ENCODE data around the gene USP16. TPM values are rescaled to one million over a fixed set of nuclear protein-coding genes. Genes with fewer than 3 reads are reported as not detected.
"Not testable (repeated sequence)": the region's sequence is repeated elsewhere in the genome, so short reads cannot be mapped to it uniquely, and the experiment has no call there.

The USP16 gene
- 55.3 TPM for total RNA-seq
- 29.6 TPM for polyA plus RNA-seq

DNA sequence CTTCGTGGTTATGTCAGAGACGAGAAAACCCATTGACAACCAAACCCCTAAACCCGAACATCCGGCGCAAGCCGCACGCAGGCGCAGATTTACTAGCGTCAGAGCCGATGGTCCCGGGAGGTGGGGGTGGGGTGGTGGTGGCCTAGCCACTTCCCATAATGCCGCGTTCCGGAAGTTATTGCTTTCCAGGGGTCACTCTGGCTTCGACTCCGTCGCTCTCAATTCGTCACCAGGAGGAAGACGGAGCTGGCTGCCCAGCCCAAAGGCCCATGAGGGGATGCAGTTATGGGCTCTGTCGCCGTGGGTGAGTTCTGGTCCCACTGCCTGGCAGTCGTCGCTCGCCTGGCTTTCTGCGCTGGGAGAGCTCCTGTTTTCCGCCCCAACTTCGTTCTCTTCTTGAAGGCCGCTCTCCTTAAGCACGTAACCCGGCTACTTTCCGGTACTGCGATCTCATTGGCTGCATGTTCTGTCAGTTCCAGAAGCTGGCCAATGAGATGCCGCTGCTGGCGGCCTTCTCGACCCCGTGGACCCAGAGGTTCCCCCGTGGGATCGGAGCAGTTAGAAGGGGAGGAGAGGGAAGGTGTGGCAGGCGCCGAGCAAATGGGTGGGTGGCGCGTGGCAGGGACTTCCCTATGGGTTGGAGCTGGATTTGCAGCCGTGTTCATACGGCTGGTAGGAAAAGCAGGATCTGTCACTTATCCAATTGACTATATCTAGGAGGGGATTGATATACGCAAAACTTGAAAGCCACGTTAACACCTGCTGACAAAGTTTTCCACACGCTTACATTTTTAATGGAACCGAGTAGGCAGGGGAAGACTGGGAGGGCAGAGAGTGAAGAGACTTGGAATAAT, at the start of gene USP16:
USP16 (plus strand) TSS at position 195 of the 854 bp plus-strand sequence. CDS start 3,246 bp downstream, outside the sequence.
- no peaks in the 10 kb centered on the region for H3K36me3 ChIP-seq (ENCODE audit: insufficient read depth)
- under 1% methylated on average over 48 of the region's 48 CpGs for WGBS
- no peaks in the 10 kb centered on the region for H3K4me1 ChIP-seq (ENCODE audit: insufficient read depth)
- DNase-seq (ENCODE audit: extremely low spot score), result peak; percentile 93
- H3K4me3 ChIP-seq (ENCODE audit: low read depth, low read length), result peak within 1 kb of the TSS; percentile 52
- H3K27ac ChIP-seq (ENCODE audit: low read depth), result peak within 1 kb of the TSS; percentile 99

DNA sequence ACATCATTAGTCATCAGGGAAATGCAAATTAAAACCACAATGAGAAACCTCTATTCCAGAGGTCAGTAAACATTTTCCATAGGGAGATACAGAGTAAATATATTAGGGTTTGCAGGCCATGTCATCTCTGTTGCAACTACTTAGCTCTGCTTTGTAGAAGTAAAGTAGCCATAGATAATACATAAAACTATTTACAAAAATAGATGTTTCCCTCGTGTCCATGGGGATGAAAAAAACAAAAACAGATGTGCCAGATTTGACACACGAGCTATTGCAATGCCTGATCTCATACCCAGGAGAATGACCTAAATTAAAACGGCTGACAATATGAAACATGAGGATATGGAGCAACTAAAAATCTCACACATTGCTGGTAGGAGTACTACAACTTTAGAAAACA, 49.1 kb upstream of the USP16 start:
- Histone ChIP-seq H3K27ac (ENCODE audit: low read depth) (no peak overlapping the region), H3K36me3 (ENCODE audit: insufficient read depth) (peaks cover 3% of the 10 kb centered on the region), H3K4me1 (ENCODE audit: insufficient read depth) (no peaks in the 10 kb centered on the region), H3K4me3 (ENCODE audit: low read depth, low read length) (no peak overlapping the region)
- 45% methylated on average over 3 of the region's 3 CpGs for whole genome bisulfite sequencing
- DNase-seq (ENCODE audit: extremely low spot score), result no peak

DNA sequence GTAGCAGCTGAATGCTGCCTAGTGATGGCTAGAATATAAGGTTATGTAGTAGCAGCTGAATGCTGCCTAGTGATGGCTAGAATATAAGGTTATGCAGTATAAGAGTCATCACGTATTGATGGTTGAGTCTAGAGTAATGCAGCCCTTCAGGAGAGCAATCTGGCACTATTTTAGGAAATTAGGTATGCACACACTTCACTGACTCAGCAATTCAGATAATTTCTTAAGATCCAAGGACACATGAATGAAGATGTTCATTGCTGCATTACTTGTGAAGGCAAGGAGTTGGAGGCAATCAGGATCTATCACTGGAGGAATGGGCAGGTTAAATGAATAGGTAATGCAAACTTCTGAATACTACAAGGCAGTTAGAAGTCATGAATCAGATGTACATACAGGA, 45.4 kb upstream of the USP16 start:
- WGBS, result 96% methylated on average over 1 of the region's 1 CpG

DNA sequence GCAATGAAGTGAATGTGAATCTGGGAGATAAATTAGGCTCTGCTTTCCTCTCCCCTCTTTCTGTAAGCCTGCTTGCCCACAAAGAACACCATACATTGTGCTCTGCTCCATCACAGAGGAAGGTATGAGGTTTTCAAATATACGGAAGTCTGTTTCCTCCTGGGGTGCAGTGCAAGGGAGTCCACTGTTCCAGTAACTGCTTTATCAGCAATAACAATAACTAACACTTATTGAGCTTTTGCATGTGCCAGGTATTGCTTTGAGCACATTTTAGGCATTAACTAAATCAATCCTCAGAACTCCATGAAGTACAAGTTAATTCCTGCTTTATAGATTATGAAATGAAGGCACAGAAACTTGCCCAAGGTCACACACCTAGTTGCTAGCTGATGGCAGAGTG, 41.8 kb upstream of the USP16 start:
- no peak overlapping the region for H3K27ac ChIP-seq (ENCODE audit: low read depth)
- peaks cover 9% of the 10 kb centered on the region for H3K36me3 ChIP-seq (ENCODE audit: insufficient read depth)
- WGBS, result 83% methylated on average over 1 of the region's 1 CpG
- DNase-seq (ENCODE audit: extremely low spot score), result no peak
- H3K4me3 ChIP-seq (ENCODE audit: low read depth, low read length), result no peak overlapping the region
- H3K4me1 ChIP-seq (ENCODE audit: insufficient read depth), result no peaks in the 10 kb centered on the region

More for the DNA sequence above, 45.4 kb upstream of the USP16 start:
- Histone ChIP-seq H3K36me3 (ENCODE audit: insufficient read depth) (peaks cover 9% of the 10 kb centered on the region), H3K27ac (ENCODE audit: low read depth) (no peak overlapping the region), H3K4me1 (ENCODE audit: insufficient read depth) (no peaks in the 10 kb centered on the region), H3K4me3 (ENCODE audit: low read depth, low read length) (no peak overlapping the region)
- DNase-seq (ENCODE audit: extremely low spot score), result no peak

DNA sequence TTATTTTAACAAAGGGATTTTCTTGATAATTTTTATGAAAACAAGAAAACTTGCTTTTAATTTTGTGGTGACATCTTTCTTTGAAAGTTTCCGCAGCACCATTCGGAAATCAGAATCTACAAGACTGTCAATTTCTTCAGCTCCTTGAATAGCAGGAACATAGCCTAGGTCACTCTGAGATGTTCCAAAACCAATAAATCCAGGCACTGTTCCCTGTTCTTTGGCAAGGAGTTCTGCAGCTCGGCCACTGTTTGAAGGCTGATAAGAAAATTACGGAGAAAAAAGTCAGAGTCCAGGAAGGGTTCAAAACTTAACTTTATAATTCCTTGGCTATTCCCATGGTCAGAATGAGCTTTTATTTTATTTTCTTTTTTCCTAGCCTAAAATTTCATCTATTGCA, 37.8 kb upstream of the USP16 start:
- Histone ChIP-seq H3K36me3 (ENCODE audit: insufficient read depth) (peaks cover 7% of the 10 kb centered on the region), H3K4me1 (ENCODE audit: insufficient read depth) (no peaks in the 10 kb centered on the region), H3K27ac (ENCODE audit: low read depth) (no peak overlapping the region), H3K4me3 (ENCODE audit: low read depth, low read length) (no peak overlapping the region)
- DNase-seq (ENCODE audit: extremely low spot score), result no peak
- WGBS, result 83% methylated on average over 4 of the region's 4 CpGs

DNA sequence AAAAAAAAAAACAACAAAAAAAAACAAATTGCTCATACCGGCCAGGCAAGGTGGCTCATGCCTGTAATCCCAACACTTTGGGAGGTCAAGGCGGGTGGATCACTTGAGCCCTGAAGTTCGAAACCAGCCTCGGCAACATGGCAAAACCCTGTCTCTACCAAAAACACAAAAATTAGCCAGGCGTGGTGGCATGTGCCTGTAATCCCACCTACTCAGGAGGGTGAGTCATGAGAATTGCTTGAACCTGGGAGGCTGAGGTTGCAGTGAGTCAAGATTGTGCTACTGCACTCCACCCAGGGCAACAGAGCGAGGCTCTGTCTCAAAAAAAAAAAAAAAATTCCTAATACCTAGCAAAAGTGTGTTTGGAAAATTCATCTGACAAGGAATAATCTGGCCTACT, 36.3 kb upstream of the USP16 start:
- not testable (repeated sequence) for H3K36me3 ChIP-seq (ENCODE audit: insufficient read depth); H3K4me1 ChIP-seq (ENCODE audit: insufficient read depth); H3K27ac ChIP-seq (ENCODE audit: low read depth); DNase-seq (ENCODE audit: extremely low spot score); H3K4me3 ChIP-seq (ENCODE audit: low read depth, low read length)
- 95% methylated on average over 6 of the region's 6 CpGs for WGBS

DNA sequence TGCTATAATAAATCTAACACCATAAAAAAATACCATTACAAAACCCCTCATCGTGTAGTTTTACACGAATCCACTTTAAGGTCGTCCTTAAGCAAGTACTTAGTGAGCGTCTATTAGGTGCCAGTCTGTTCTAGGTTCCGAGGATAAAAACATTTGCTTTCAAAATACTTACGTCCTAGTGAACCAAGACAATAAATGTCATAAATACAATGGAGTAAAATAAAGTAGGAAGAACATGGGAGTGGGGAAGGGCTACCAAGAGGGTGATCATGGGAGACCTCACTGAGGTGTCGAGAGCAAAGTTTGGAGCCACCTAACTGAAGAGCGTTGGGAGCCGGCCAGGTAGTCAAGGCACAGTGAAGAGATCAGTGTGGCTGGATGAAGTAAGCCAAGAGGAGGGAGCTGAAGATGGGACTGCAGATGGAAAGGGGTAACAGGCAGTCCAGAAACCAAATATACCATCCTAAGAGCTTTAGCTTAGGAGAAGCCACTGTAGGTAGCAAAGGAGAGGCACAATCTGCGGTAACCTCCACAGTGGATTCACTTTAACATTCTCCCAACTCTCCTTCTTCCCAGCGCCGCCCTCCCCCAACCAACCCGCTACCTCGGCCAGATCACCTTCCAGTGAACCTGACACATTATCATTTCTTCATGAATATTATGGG, 32.5 kb upstream of the USP16 start:
- Histone ChIP-seq H3K27ac (ENCODE audit: low read depth) (peak overlapping the region; percentile 71), H3K4me1 (ENCODE audit: insufficient read depth) (no peaks in the 10 kb centered on the region), H3K4me3 (ENCODE audit: low read depth, low read length) (peak overlapping the region; percentile 72), H3K36me3 (ENCODE audit: insufficient read depth) (no peaks in the 10 kb centered on the region)
- WGBS, result 5% methylated on average over 14 of the region's 14 CpGs
- DNase-seq (ENCODE audit: extremely low spot score), result no peak

DNA sequence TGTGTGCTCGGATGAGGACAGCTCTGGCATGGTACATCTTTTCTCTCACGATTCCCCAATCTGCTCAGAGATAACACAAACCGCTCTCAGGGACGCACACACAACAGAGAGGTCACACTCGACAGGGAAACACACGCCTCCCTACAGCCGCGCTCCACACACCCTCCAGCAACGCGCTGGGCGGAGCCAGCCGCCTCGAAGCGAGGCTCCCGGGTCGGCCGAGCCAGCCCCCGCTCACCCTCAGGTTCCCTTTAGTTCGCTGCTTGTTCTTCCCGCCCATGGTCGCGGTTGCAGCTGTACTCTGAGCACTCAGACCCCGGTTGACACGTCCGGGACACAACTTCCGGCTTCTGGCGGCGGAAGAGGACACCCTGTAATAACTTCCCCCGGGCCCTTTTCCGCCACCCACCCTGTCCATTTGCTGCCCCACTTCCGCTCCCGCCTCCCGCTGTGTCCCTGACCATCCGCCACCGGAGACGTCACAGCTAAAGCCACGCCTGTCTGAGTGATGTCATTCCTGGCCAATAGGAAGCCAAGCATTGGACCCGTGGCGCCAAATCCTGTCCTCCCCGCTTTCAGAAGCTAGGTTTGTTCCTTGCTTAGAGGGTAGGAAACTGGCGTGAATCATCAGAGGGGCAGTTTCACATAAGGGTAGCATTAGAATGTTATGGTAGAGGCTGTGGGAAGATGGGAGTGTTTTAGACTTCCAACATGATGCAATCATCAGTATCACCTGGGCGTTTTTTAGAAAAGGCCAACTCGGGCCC, 31.8 kb upstream of the USP16 start, which contains the start of gene LTN1:
LTN1 (minus strand) TSS at position 352 of the 767 bp plus-strand sequence; CDS start at position 280, 72 bp downstream.
- H3K36me3 ChIP-seq (ENCODE audit: insufficient read depth), result no peaks in the 10 kb centered on the region
- H3K4me3 ChIP-seq (ENCODE audit: low read depth, low read length), result peak within 1 kb of the TSS; percentile 72
- under 1% methylated on average over 43 of the region's 43 CpGs for WGBS
- peak; percentile 99 for DNase-seq (ENCODE audit: extremely low spot score)
- H3K27ac ChIP-seq (ENCODE audit: low read depth), result peak within 1 kb of the TSS; percentile 93
- H3K4me1 ChIP-seq (ENCODE audit: insufficient read depth), result no peaks in the 10 kb centered on the region

DNA sequence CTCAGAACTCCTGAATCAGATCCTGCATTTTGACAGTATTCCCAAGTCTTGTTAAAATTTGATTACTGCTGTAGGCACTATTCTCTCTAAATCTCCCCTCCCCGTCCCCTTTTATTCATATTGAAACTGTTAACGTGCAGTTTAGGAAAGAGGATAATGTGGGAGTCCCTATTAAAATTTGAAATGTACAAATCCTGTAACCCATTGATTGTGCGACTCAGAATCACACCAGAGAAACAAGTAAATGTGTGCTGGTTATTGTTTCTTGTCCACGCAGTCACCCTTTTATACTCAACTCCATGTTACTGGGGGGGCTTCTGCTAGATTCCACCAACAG, 31.2 kb upstream of the USP16 start:
- 31% methylated on average over 4 of the region's 4 CpGs for WGBS
- Histone ChIP-seq H3K27ac (ENCODE audit: low read depth) (peak overlapping the region; percentile 93), H3K36me3 (ENCODE audit: insufficient read depth) (no peaks in the 10 kb centered on the region), H3K4me3 (ENCODE audit: low read depth, low read length) (peak overlapping the region; percentile 29), H3K4me1 (ENCODE audit: insufficient read depth) (no peaks in the 10 kb centered on the region)
- DNase-seq (ENCODE audit: extremely low spot score), result no peak

DNA sequence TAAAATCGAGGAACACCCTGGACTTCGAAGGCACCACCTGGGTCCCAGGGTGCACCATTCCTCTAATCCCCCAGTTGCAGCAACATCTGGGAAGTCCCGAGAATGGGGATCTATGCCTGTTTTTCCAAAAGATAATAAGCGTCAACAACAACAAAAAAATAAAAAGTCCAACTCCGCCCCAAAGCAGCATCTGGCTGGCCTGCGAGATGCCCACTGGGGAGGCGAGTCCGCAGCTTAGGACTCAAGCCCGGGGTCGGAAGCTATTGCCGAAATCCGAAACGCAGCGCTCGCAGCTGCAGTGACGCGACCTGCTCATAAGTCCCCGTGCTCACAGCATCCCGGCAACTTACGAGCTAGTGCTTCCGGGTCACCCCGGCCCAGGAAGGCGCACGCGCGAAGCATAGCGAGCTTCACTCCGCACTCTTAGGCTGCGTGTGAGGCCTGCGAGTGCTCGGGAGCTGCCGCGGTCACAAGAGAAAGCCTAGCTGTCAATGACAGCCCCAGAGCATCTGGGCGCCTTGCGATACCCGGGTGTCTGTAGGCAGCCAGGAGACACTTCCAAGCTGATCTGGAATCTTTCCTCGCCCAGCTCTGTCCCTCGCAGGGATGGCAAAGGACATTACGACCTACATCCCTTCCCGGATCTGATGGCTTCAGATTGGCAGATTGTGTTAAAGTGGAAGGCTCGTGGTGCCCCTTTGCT, 21.9 kb upstream of the USP16 start:
- H3K27ac ChIP-seq (ENCODE audit: low read depth), result peak overlapping the region; percentile 86
- under 1% methylated on average over 41 of the region's 41 CpGs for WGBS
- DNase-seq (ENCODE audit: extremely low spot score), result peak; percentile 90
- no peaks in the 10 kb centered on the region for H3K4me1 ChIP-seq (ENCODE audit: insufficient read depth)
- no peaks in the 10 kb centered on the region for H3K36me3 ChIP-seq (ENCODE audit: insufficient read depth)
- peak overlapping the region; percentile 48 for H3K4me3 ChIP-seq (ENCODE audit: low read depth, low read length)

DNA sequence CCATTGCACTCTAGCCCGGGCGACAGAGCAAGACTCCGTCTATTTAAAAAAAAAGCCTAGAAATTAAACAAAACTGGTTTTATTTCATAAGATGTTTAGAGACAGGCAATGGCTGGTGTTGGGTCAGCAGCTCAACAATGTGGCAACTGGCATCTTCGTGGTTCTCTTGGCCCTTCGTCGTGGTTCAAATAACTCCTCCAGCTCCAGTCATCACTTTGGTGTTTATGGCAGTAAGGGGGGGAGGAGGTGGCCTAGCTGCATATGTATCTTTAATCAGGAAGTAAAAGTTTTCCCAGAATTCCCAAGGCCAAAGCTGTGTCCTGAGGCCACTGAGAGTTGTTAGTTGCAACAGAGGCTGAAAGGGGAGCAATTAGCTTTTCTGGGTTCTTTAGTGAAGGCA, 18.8 kb upstream of the USP16 start:
- DNase-seq (ENCODE audit: extremely low spot score), result no peak
- WGBS, result 95% methylated on average over 6 of the region's 6 CpGs
- H3K27ac ChIP-seq (ENCODE audit: low read depth), result no peak overlapping the region

DNA sequence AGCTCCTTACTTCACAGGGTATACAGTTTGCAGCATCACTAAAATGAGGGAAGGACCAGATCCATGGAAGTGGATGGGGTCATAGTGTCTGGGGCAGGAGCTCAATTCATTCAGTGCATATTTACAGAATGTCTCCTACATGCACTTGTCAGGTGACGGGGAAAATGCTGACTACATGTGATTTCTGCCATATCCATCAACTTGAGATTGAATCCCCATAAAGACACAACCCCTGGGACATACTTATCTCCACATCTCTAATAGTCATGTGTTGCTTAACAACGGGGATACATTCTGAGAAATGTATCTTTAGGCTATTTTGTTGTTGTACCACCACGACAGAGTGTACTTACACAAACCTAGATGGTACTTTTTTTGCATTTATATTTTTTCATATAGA, 17.3 kb upstream of the USP16 start:
- 94% methylated on average over 3 of the region's 3 CpGs for WGBS
- Histone ChIP-seq H3K4me3 (ENCODE audit: low read depth, low read length) (no peak overlapping the region), H3K4me1 (ENCODE audit: insufficient read depth) (no peaks in the 10 kb centered on the region), H3K36me3 (ENCODE audit: insufficient read depth) (no peaks in the 10 kb centered on the region), H3K27ac (ENCODE audit: low read depth) (no peak overlapping the region)
- no peak for DNase-seq (ENCODE audit: extremely low spot score)

More for the DNA sequence above, 18.8 kb upstream of the USP16 start:
- no peak overlapping the region for H3K4me3 ChIP-seq (ENCODE audit: low read depth, low read length)
- H3K36me3 ChIP-seq (ENCODE audit: insufficient read depth), result no peaks in the 10 kb centered on the region
- no peaks in the 10 kb centered on the region for H3K4me1 ChIP-seq (ENCODE audit: insufficient read depth)

DNA sequence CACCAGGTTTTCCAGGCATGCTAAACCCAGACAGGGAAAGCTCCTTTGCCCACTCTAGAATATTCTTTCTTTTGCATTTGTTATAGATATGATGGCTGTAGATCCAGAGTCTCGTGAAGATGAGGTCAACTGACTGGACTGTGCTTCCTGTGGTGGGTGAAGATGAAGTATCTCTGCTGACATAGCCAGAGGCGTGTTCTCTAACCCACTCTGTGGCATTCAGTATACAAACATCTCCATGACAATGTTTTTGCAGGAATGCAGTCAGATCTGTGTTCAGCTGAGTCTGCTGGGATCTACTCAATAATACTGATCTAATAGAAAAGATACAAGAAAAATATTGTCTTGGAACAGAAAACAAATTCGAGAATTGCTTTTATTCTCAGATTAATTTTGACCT, 16.7 kb upstream of the USP16 start:
- H3K4me1 ChIP-seq (ENCODE audit: insufficient read depth), result no peaks in the 10 kb centered on the region
- no peaks in the 10 kb centered on the region for H3K36me3 ChIP-seq (ENCODE audit: insufficient read depth)
- 79% methylated on average over 3 of the region's 3 CpGs for WGBS
- H3K4me3 ChIP-seq (ENCODE audit: low read depth, low read length), result no peak overlapping the region
- H3K27ac ChIP-seq (ENCODE audit: low read depth), result no peak overlapping the region
- DNase-seq (ENCODE audit: extremely low spot score), result no peak
